ENCODE results near the gene ZNF544.
A peak's percentile ranks its signal among the peaks of the same experiment; 100 is the strongest.

The ZNF544 gene

GRCh38 chr19:58217607-58218391, 10.9 kb upstream of the ZNF544 start:
- DNase-seq (ENCODE audit: low read depth in 2 of 2), result no peak
- no peak overlapping the region for H3K4me3 ChIP-seq (replicated peaks in 1 of 2; ENCODE audit: low read depth in 2 of 2, low read length in 2 of 2)
- no peak for TF ChIP-seq CTCF (IDR thresholded peaks at IDR 0.05; ENCODE audit: low read depth, low read length)

GRCh38 chr19:58218899-58219298, 9.8 kb upstream of the ZNF544 start:
- TF ChIP-seq CTCF (IDR thresholded peaks at IDR 0.05; ENCODE audit: low read depth, low read length), result peak; percentile 23
- peak; percentile 37 to 48 for DNase-seq (ENCODE audit: low read depth in 2 of 2)
- H3K4me3 ChIP-seq (replicated peaks in 1 of 2; ENCODE audit: low read depth in 2 of 2, low read length in 2 of 2), result no peak overlapping the region

GRCh38 chr19:58227964-58228584, 640 bp upstream of the ZNF544 start:
- TF ChIP-seq CTCF (IDR thresholded peaks at IDR 0.05; ENCODE audit: low read depth, low read length), result no peak
- peak overlapping the region; percentile 88 to 95 for H3K4me3 ChIP-seq (replicated peaks in 1 of 2; ENCODE audit: low read depth in 2 of 2, low read length in 2 of 2)
- no peak for DNase-seq (ENCODE audit: low read depth in 2 of 2)

- H3K4me3 ChIP-seq (replicated peaks in 1 of 2; ENCODE audit: low read depth in 2 of 2, low read length in 2 of 2), result peak overlapping the region; percentile 88 to 95
- peak; percentile 50 for TF ChIP-seq CTCF (IDR thresholded peaks at IDR 0.05; ENCODE audit: low read depth, low read length)
- peak; percentile 37 to 46 for DNase-seq (ENCODE audit: low read depth in 2 of 2)
Measured at GRCh38 chr19:58229255-58229639, 533 bp downstream of the ZNF544 start.

- no peak overlapping the region for H3K4me3 ChIP-seq (replicated peaks in 1 of 2; ENCODE audit: low read depth in 2 of 2, low read length in 2 of 2)
- no peak for TF ChIP-seq CTCF (IDR thresholded peaks at IDR 0.05; ENCODE audit: low read depth, low read length)
- DNase-seq (ENCODE audit: low read depth in 2 of 2), result no peak
Measured at GRCh38 chr19:58237324-58237723, 8.6 kb downstream of the ZNF544 start.

GRCh38 chr19:58243351-58243750, 14.6 kb downstream of the ZNF544 start:
- TF ChIP-seq CTCF (IDR thresholded peaks at IDR 0.05; ENCODE audit: low read depth, low read length), result no peak
- DNase-seq (ENCODE audit: low read depth in 2 of 2), result no peak
- H3K4me3 ChIP-seq (replicated peaks in 1 of 2; ENCODE audit: low read depth in 2 of 2, low read length in 2 of 2), result no peak overlapping the region
